Stimulated activated naive CD8-positive, alpha-beta T cell treated with anti-CD3 and anti-CD28 coated beads, Interleukin-15, Interleukin-2, amounts not matched to agents 100 ng/mL and 50 ng/mL, for 24 hours (primary cell): ENCODE measurements around the gene MSI2.
"Not testable (repeated sequence)": the region's sequence is repeated elsewhere in the genome, so short reads cannot be mapped to it uniquely, and the experiment has no call there.

Experiments
- H3K27ac Mint-ChIP-seq: one replicate; pipeline ENCODE4 v1.8.0; 2021; ENCODE audit warnings: mild to moderate bottlenecking, mixed read lengths
- H3K27me3 Mint-ChIP-seq: one replicate; pipeline ENCODE4 v1.8.0; 2021; ENCODE audit warnings: mixed read lengths
- H3K36me3 Mint-ChIP-seq: one replicate; pipeline ENCODE4 v1.8.0; 2021; ENCODE audit warnings: low read depth, mixed read lengths
- H3K4me1 Mint-ChIP-seq: one replicate; pipeline ENCODE4 v1.8.0; 2021; ENCODE audit warnings: low read depth, mixed read lengths
- H3K4me3 Mint-ChIP-seq: one replicate; pipeline ENCODE4 v1.8.0; 2021; ENCODE audit warnings: mild to moderate bottlenecking, mixed read lengths
- H3K9me3 Mint-ChIP-seq: one replicate; pipeline ENCODE4 v1.8.0; 2021; ENCODE audit warnings: mixed read lengths

MSI2 gene

DNA sequence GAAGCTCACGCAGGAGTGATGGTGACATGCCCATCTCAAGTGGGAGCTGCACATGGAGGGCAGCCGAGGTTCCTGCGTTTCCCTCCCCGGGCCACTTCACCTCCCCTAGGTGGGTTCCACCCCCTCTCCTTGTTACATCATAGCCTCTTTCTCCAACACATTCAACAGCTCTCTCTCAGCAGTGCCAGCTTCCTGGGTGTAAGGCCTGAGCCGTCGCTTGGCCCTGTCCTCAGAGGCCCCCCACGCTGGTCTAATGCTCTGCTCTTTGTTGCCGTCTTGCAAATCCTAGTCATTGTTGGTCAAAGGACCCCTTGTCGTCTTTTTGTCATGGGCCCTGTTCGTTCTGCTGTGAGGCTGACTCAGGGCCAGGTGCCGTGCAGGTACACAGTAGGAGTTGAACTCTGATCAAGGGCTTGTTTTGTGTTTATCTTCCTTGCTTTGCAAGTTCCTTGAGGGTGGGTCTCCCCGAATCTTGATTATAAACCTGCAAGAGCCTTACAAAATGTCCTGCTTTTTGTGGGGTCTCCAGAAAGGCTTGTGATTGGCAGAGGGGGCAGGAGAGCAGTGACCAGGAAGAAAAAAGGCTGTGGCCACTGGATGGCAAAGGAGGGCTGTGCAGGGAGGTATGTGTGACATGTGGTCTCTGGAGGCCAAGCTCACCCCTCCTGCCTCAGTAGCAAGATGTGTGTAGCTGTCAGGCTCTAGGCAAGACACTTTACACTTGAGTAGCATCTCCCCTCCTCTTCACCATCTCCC lies 352.2 kb downstream of the MSI2 start:
- Mint-ChIP-seq H3K4me1 (peaks cover 80% of the 10 kb centered on the region), H3K36me3 (no peaks in the 10 kb centered on the region), H3K9me3 (no peaks in the 10 kb centered on the region), H3K27me3 (no peaks in the 10 kb centered on the region), H3K4me3 (no peak overlapping the region), H3K27ac (peak overlapping the region; percentile 4)

GRCh38 chr17:57609125-57609877 lies 353.0 kb downstream of the MSI2 start:
- Mint-ChIP-seq H3K9me3 (no peaks in the 10 kb centered on the region), H3K27me3 (no peaks in the 10 kb centered on the region), H3K4me3 (no peak overlapping the region), H3K4me1 (peaks cover 74% of the 10 kb centered on the region), H3K36me3 (no peaks in the 10 kb centered on the region), H3K27ac (no peak overlapping the region)

DNA sequence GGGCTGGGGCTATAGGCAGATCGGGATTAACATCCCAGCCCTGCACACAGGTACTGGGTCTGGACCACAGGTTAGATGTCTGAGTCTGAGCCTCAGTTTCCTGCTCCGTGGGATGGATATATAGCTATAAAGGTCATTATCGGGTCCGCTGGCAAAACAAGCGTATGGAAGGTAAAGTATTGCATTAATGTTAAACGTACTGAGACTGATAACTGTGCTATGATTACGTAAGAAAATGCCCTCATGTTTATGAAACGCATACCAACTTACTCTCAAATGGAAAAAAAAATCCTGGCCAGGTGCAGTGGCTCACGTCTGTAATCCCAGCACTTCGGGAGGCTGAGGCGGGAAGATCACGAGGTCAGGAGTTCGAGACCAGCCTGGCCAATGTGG lies 353.6 kb downstream of the MSI2 start:
- H3K4me3 Mint-ChIP-seq = no peak overlapping the region
- peaks cover 69% of the 10 kb centered on the region for H3K4me1 Mint-ChIP-seq
- H3K27ac Mint-ChIP-seq = no peak overlapping the region

GRCh38 chr17:57612202-57613071 lies 356.1 kb downstream of the MSI2 start:
- peaks cover 13% of the 10 kb centered on the region for H3K36me3 Mint-ChIP-seq
- no peaks in the 10 kb centered on the region for H3K9me3 Mint-ChIP-seq
- peaks cover 45% of the 10 kb centered on the region for H3K4me1 Mint-ChIP-seq
- H3K27me3 Mint-ChIP-seq = no peaks in the 10 kb centered on the region
- H3K4me3 Mint-ChIP-seq = no peak overlapping the region
- H3K27ac Mint-ChIP-seq = peak overlapping the region; percentile 61

More for the DNA sequence above, 353.6 kb downstream of the MSI2 start:
- no peaks in the 10 kb centered on the region for H3K36me3 Mint-ChIP-seq
- no peaks in the 10 kb centered on the region for H3K9me3 Mint-ChIP-seq
- no peaks in the 10 kb centered on the region for H3K27me3 Mint-ChIP-seq

- Mint-ChIP-seq H3K4me1 (peaks cover 37% of the 10 kb centered on the region), H3K4me3 (no peak overlapping the region), H3K27me3 (no peaks in the 10 kb centered on the region), H3K9me3 (no peaks in the 10 kb centered on the region), H3K36me3 (peaks cover 20% of the 10 kb centered on the region), H3K27ac (no peak overlapping the region)
These were observed 358.4 kb downstream of the MSI2 start for GRCh38 chr17:57614742-57615141.

DNA sequence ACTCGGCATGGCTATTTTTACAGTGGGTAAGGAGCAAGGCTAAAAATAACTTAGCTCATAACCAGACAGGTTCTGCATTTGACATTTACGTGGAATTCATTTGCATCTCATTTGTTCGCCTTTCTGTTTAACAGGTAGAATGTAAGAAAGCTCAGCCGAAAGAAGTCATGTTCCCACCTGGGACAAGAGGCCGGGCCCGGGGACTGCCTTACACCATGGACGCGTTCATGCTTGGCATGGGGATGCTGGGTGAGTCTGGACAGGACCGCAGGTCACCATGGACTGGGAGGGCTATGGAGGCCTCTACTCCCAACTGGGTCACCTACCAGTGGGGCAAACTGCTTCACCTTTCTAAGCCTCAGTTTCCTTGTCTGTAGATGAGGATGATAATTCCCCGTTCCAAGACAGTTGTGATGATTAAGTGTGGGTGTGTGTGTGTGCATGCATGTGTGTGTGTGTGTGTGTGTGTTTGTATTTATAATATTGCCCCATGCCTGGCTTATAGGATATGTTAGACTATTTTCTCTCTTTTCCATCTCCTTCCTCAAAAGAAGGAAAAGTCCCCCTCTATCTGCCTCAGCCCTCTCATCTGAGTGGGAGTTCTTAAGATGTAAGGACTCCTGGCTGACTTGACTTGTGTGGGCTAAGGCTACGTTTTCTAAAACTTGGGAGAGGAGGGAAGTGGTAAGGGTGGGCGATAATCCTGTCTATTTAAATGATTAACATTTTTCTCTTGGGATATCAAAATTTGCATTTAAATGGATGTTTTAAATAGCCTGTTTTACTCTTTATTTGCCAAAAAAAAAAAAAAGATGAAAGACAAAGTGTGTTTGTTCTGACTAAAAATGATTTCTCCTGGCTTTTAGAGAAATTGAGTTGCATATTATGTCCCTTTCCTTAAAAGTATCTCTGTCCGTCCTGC lies 359.8 kb downstream of the MSI2 start:
- Mint-ChIP-seq H3K27ac (no peak overlapping the region), H3K4me1 (peaks cover 40% of the 10 kb centered on the region), H3K36me3 (peaks cover 20% of the 10 kb centered on the region), H3K27me3 (no peaks in the 10 kb centered on the region), H3K9me3 (no peaks in the 10 kb centered on the region), H3K4me3 (no peak overlapping the region)

DNA sequence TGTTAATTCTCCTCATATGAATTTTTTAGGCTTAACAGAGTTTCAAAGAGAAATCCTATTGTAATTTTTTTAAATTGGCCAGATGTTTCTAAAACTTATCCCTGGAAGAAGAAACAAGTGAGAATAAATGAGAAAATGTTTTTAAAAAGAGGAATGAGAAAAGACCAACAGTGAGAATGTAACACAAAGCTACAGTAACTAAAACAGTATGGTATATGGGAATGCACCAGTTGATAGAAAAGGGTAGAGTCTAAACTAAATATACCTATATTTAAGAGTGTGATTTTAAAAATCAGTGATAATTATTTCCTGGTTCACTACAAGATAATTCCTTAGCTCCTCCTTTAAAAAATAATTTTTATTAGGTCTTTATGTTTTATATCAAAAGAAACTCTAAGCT lies 360.9 kb downstream of the MSI2 start:
- Mint-ChIP-seq H3K9me3 (no peaks in the 10 kb centered on the region), H3K4me1 (peaks cover 32% of the 10 kb centered on the region), H3K27ac (no peak overlapping the region), H3K27me3 (no peaks in the 10 kb centered on the region), H3K36me3 (peaks cover 20% of the 10 kb centered on the region), H3K4me3 (no peak overlapping the region)

- Mint-ChIP-seq H3K27ac (peak overlapping the region; percentile 50), H3K27me3 (no peaks in the 10 kb centered on the region), H3K36me3 (peaks cover 25% of the 10 kb centered on the region), H3K4me1 (peaks cover 37% of the 10 kb centered on the region), H3K4me3 (no peak overlapping the region), H3K9me3 (no peaks in the 10 kb centered on the region)
These were observed 363.0 kb downstream of the MSI2 start for GRCh38 chr17:57619061-57619937.

- H3K4me3 Mint-ChIP-seq = no peak overlapping the region
- H3K4me1 Mint-ChIP-seq = peaks cover 43% of the 10 kb centered on the region
- no peaks in the 10 kb centered on the region for H3K9me3 Mint-ChIP-seq
- no peak overlapping the region for H3K27ac Mint-ChIP-seq
- peaks cover 30% of the 10 kb centered on the region for H3K36me3 Mint-ChIP-seq
- no peaks in the 10 kb centered on the region for H3K27me3 Mint-ChIP-seq
These were observed 364.3 kb downstream of the MSI2 start for GRCh38 chr17:57620576-57620975.

- not testable (repeated sequence) for H3K9me3 Mint-ChIP-seq, H3K27ac Mint-ChIP-seq, H3K27me3 Mint-ChIP-seq, H3K4me3 Mint-ChIP-seq
- H3K36me3 Mint-ChIP-seq = peaks cover 21% of the 10 kb centered on the region
- peaks cover 43% of the 10 kb centered on the region for H3K4me1 Mint-ChIP-seq
These were observed 365.5 kb downstream of the MSI2 start for GRCh38 chr17:57621791-57622190.

- Mint-ChIP-seq H3K27ac (peak overlapping the region; percentile 75), H3K27me3 (no peaks in the 10 kb centered on the region), H3K9me3 (no peaks in the 10 kb centered on the region), H3K4me1 (peaks cover 43% of the 10 kb centered on the region), H3K4me3 (no peak overlapping the region), H3K36me3 (peaks cover 17% of the 10 kb centered on the region)
These were observed 366.0 kb downstream of the MSI2 start for GRCh38 chr17:57622306-57622682.

GRCh38 chr17:57622683-57623433 lies 366.5 kb downstream of the MSI2 start:
- H3K36me3 Mint-ChIP-seq = peaks cover 17% of the 10 kb centered on the region
- no peaks in the 10 kb centered on the region for H3K9me3 Mint-ChIP-seq
- no peaks in the 10 kb centered on the region for H3K27me3 Mint-ChIP-seq
- peak overlapping the region; percentile 75 for H3K27ac Mint-ChIP-seq
- peaks cover 43% of the 10 kb centered on the region for H3K4me1 Mint-ChIP-seq
- H3K4me3 Mint-ChIP-seq = no peak overlapping the region

GRCh38 chr17:57623620-57624019 lies 367.3 kb downstream of the MSI2 start:
- Mint-ChIP-seq H3K9me3 (no peaks in the 10 kb centered on the region), H3K4me1 (peaks cover 45% of the 10 kb centered on the region), H3K27me3 (no peaks in the 10 kb centered on the region), H3K4me3 (no peak overlapping the region), H3K36me3 (peaks cover 17% of the 10 kb centered on the region), H3K27ac (peak overlapping the region; percentile 75)
